T-cell (primary cell): ENCODE data around the gene PTCD1. TPM values are rescaled to one million over a fixed set of nuclear protein-coding genes. Genes with fewer than 3 reads are reported as not detected.

Experiments used
- ATAC-seq, 4 experiments: fragments of 200-7000 bp in 3 of 4; fragments of 150-1000 bp in 1 of 4; cut with Tn5 transposase; replicated peaks in 1 of 4; 1 replicate in 3 of 4; 2 replicates in 1 of 4; pipeline ENCODE4 v1.10.0; 2021; ENCODE audit warnings: moderate library complexity in 3 of 4, mild to moderate bottlenecking in 2 of 4, moderate number of reproducible peaks in 1 of 4
- CTCF ChIA-PET, 2 donors: fragments of 300-600 bp; sonication (Branson Sonifier 250); formaldehyde crosslinking; loops; one replicate each; lab custom pipeline; 2022; ENCODE audit warnings: antibody characterized with exemption in 2 of 2; lab: Charles Lee
- POLR2A ChIA-PET, 2 donors: fragments of 300-600 bp; sonication (Branson Sonifier 250); formaldehyde crosslinking; loops; one replicate each; lab custom pipeline; 2022; ENCODE audit warnings: antibody characterized with exemption in 2 of 2; lab: Charles Lee
- DNase-seq, 35 experiments: peaks; one replicate each; pipeline versions ENCODE4 v3.0.0 to v3.0.0-alpha.2; 2013 to 2023
- H3K27ac ChIP-seq: one replicate; pipeline ENCODE4 v1.5.1; 2013; ENCODE audit warnings: low read length
- H3K27me3 ChIP-seq, 2 experiments: replicated peaks in 1 of 2; 1 replicate in 1 of 2; 2 replicates in 1 of 2; pipeline versions ENCODE4 v1.6.1 to v1.7.0; 2013; ENCODE audit warnings: low read length in 1 of 2, mixed read lengths in 1 of 2; ENCODE audit not compliant: control insufficient read depth in 2 of 2, insufficient read depth in 2 of 2; ENCODE audit errors: extremely low read depth in 1 of 2
- H3K36me3 ChIP-seq, 2 donors: 1 replicate in 1 of 2; 2 replicates in 1 of 2; pipeline versions ENCODE4 v1.6.1 to v1.7.0; 2013; ENCODE audit warnings: low read length in 1 of 2; ENCODE audit not compliant: control insufficient read depth in 2 of 2, insufficient read depth in 1 of 2; ENCODE audit errors: extremely low read depth in 1 of 2
- H3K4me1 ChIP-seq, 2 experiments: 1 replicate in 1 of 2; 2 replicates in 1 of 2; pipeline versions ENCODE4 v1.6.1 to v1.7.0; 2013; ENCODE audit warnings: low read length in 2 of 2, mixed read lengths in 1 of 2; ENCODE audit not compliant: insufficient read depth in 2 of 2, control insufficient read depth in 1 of 2; ENCODE audit errors: extremely low read depth in 1 of 2
- H3K4me3 ChIP-seq, 2 donors: 1 replicate in 1 of 2; 2 replicates in 1 of 2; pipeline versions ENCODE4 v1.5.1 to v1.7.0; 2013; ENCODE audit warnings: mild to moderate bottlenecking in 2 of 2, low read length in 1 of 2, moderate library complexity in 1 of 2; ENCODE audit not compliant: control insufficient read depth in 1 of 2; ENCODE audit errors: extremely low read depth in 1 of 2
- H3K9me3 ChIP-seq: 2 replicates; pipeline ENCODE4 v1.7.0; 2013
- H3K27ac Mint-ChIP-seq, 2 donors: one replicate each; pipeline ENCODE4 v1.8.0; 2020 to 2021; ENCODE audit warnings: mild to moderate bottlenecking in 2 of 2, mixed read lengths in 2 of 2
- H3K27me3 Mint-ChIP-seq, 2 donors: one replicate each; pipeline ENCODE4 v1.8.0; 2021 to 2022; ENCODE audit warnings: mixed read lengths in 2 of 2
- H3K36me3 Mint-ChIP-seq: one replicate; pipeline ENCODE4 v1.8.0; 2021; ENCODE audit warnings: mixed read lengths
- H3K4me1 Mint-ChIP-seq, 3 donors: one replicate each; pipeline ENCODE4 v1.8.0; 2020 to 2022; ENCODE audit warnings: mixed read lengths in 3 of 3, mild to moderate bottlenecking in 1 of 3
- H3K4me3 Mint-ChIP-seq, 3 donors: one replicate each; pipeline ENCODE4 v1.8.0; 2020 to 2022; ENCODE audit warnings: mild to moderate bottlenecking in 3 of 3, mixed read lengths in 3 of 3, moderate library complexity in 3 of 3
- H3K9me3 Mint-ChIP-seq, 3 donors: one replicate each; pipeline ENCODE4 v1.8.0; 2020 to 2022; ENCODE audit warnings: mixed read lengths in 3 of 3
- WGBS: methylation state at CpG from one replicate; pipeline ENCODE4 v1.1.5; 2013; ENCODE audit warnings: missing lambda C conversion rate; ENCODE audit not compliant: insufficient coverage; 5-methylcytosine and 5-hydroxymethylcytosine counted together
- total RNA-seq, 35 experiments: library from RNA in 6 of 35; stranded (reverse) in 6 of 35; fragments of 120-200 nt in 1 of 35; gene quantifications; one replicate each; pipeline versions ENCODE4 v1.2.1 to v1.2.4 and lab custom pipeline; 2013 to 2026

Gene PTCD1
- total RNA-seq, 5 donors from 2014 or later (not counting 1 experiment from before 2014, with no cell fraction given): 5.4 to 11.6 (median 10.5) TPM

DNA sequence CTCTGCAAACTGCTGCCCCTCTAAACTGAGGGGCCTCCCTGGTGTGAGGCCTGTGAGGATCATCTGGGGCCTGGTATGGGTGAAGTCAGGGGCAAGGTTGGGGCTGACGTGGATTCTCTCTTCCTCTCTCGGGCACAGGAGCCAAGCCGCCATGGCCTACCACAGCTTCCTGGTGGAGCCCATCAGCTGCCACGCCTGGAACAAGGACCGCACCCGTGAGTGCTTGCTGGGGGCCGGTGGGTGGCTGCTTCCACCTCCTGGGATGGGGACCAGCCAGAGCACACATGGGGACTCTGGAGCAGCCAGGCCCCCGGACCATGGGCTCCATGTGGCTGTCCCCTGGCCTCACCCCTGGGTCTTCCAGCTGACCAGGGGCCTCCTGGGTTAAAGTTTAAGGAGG is 53.0 kb downstream of the PTCD1 start:
- H3K4me3 Mint-ChIP-seq: no peak overlapping the region

DNA sequence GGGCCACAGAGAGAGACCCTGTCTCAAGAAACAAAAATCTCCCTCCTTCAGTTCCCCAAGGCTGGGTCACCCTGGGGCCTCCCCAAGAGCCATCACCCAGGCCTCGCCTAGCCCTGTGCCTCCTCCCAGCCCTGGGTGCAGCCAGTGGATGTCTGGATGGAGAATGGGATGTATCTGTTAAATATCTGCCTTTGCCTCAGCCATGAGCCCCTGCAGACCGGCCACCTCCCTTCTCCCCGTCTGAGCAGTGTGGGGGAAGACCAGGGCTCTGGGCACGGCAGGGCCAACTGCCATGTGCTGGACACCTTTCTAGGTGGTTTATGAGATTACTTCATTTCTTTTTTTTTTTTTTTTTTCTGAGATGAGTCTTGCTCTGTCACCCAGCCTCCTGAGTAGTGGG is 54.1 kb downstream of the PTCD1 start:
- peak overlapping the region; percentile 11 for H3K27ac ChIP-seq
- Mint-ChIP-seq H3K27me3 (no peaks in the 10 kb centered on the region), H3K27ac (peak overlapping the region in 1 of 2 donors; percentile 59), H3K36me3 (peaks cover 14% of the 10 kb centered on the region), H3K9me3 (no peaks in the 10 kb centered on the region), H3K4me1 (peaks cover 36 to 47% (median 40%) of the 10 kb centered on the region in 3 donors), H3K4me3 (no peak overlapping the region)
- no peak overlapping the region for H3K4me3 ChIP-seq
- no peaks in the 10 kb centered on the region for H3K9me3 ChIP-seq
- WGBS: no CpG with 5 or more reads among the region's 4 CpGs
- no peak for DNase-seq
- POLR2A ChIA-PET: interaction anchor here in 1 of 2 donors (0.6 kb wide), 2 partner anchors 22 to 24 kb away, joined by 3 to 6 read pairs; no protein-coding TSS in a partner anchor
- CTCF ChIA-PET: no interaction called here
- H3K4me1 ChIP-seq: peaks cover 15 to 69% of the 10 kb centered on the region in 2 experiments
- H3K36me3 ChIP-seq: peaks cover 25 to 59% of the 10 kb centered on the region in 2 donors
- ATAC-seq: no peak
- H3K27me3 ChIP-seq: no peaks in the 10 kb centered on the region

More for the DNA sequence above, 53.0 kb downstream of the PTCD1 start:
- POLR2A ChIA-PET: no interaction called here
- peak overlapping the region; percentile 56 for H3K27ac ChIP-seq
- H3K4me1 ChIP-seq: peaks cover 8 to 59% of the 10 kb centered on the region in 2 experiments
- no peaks in the 10 kb centered on the region for H3K9me3 ChIP-seq
- ATAC-seq (no peak), DNase-seq (peak in 1 of 35 experiments; percentile 23)
- H3K27me3 ChIP-seq: no peaks in the 10 kb centered on the region
- Mint-ChIP-seq H3K36me3 (peaks cover 14% of the 10 kb centered on the region), H3K4me1 (peaks cover 26 to 37% (median 29%) of the 10 kb centered on the region in 3 donors), H3K9me3 (no peaks in the 10 kb centered on the region), H3K27me3 (no peaks in the 10 kb centered on the region), H3K27ac (peak overlapping the region; percentile 28 to 36)
- peaks cover 26 to 70% of the 10 kb centered on the region in 2 donors for H3K36me3 ChIP-seq
- CTCF ChIA-PET: interaction anchor here in 1 of 2 donors (0.8 kb wide), 1 partner anchor 33 kb away, joined by 5 read pairs; no protein-coding TSS in a partner anchor
- 76% methylated on average over 7 of the region's 8 CpGs for WGBS
- H3K4me3 ChIP-seq: no peak overlapping the region

DNA sequence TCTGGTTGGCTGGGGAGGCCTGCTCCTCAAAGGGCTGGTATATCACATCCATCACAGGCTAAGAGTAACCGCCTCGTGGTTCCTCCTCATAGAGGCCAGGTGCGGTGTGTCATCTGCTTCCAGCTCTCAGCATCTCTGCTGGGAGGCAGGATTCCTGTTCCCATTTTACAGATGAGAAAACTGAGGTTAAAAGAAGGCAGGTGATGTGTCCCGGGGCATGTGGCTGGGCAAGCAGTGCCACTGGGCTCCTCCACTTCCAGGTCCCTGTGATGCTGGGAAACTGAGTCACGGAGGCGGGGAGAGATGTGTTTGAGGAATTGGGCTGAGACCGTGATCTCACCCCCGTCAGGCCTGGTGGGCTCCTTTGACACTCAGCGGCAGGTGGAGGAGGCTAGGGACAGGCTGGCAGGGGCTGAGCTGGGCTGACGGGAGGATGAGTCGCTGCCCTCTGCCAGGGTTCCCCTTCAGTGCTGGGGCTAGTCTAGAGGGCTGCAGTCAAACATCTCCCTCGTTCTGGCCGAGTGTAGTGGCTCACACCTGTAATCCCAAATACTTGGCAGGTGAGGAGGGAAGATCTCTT is 54.7 kb downstream of the PTCD1 start:
- H3K36me3 Mint-ChIP-seq: peaks cover 15% of the 10 kb centered on the region
- H3K9me3 Mint-ChIP-seq: no peaks in the 10 kb centered on the region
- no peaks in the 10 kb centered on the region for H3K27me3 Mint-ChIP-seq
- POLR2A ChIA-PET: interaction anchor here in 1 of 2 donors (0.6 kb wide), 2 partner anchors 8 to 24 kb away, joined by 3 to 6 read pairs; no protein-coding TSS in a partner anchor
- peaks cover 43 to 54% (median 46%) of the 10 kb centered on the region in 3 donors for H3K4me1 Mint-ChIP-seq
- H3K4me1 ChIP-seq: peaks cover 21 to 76% of the 10 kb centered on the region in 2 experiments
- H3K27ac ChIP-seq: peak overlapping the region; percentile 11
- H3K27me3 ChIP-seq: no peaks in the 10 kb centered on the region
- 100% methylated on average over 2 of the region's 13 CpGs for whole genome bisulfite sequencing
- no peaks in the 10 kb centered on the region for H3K9me3 ChIP-seq
- no peak overlapping the region for H3K4me3 ChIP-seq
- peak overlapping the region; percentile 59 to 88 for H3K27ac Mint-ChIP-seq
- no peak for ATAC-seq
- no peak overlapping the region for H3K4me3 Mint-ChIP-seq
- CTCF ChIA-PET: no interaction called here
- H3K36me3 ChIP-seq: peaks cover 21 to 54% of the 10 kb centered on the region in 2 donors
- no peak for DNase-seq

DNA sequence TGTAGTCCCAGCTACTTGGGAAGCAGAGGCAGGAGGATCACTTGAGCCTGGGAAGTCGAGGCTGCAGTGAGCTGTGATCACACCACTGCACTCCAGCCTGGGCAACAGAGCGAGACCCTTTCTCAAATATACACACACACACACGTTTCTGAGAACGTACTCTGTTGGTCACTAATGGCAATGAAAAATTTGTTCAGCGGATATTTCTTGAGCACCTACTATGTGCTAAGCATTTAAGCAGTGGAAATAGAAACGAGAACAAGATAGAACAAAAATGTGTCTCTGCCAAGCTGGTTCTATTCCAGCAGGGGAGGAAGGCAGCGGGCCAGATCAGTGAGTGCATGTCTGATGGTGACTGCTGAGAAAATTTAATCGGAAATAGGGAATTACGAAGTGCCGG is 55.4 kb downstream of the PTCD1 start:
- no peaks in the 10 kb centered on the region for H3K27me3 ChIP-seq
- H3K27ac ChIP-seq: no peak overlapping the region
- Mint-ChIP-seq H3K9me3 (no peaks in the 10 kb centered on the region), H3K36me3 (peaks cover 15% of the 10 kb centered on the region), H3K27ac (peak overlapping the region; percentile 59 to 88), H3K27me3 (no peaks in the 10 kb centered on the region), H3K4me1 (peaks cover 44 to 57% (median 48%) of the 10 kb centered on the region in 3 donors), H3K4me3 (no peak overlapping the region)
- H3K4me3 ChIP-seq: no peak overlapping the region
- ATAC-seq (no peak), DNase-seq (no peak)
- ChIA-PET POLR2A (interaction anchor here in 1 of 2 donors (0.6 kb wide), 1 partner anchor 8 kb away, joined by 3 read pairs; no protein-coding TSS in a partner anchor), CTCF (interaction anchor here in 1 of 2 donors (0.7 kb wide), 1 partner anchor 34 kb away, joined by 3 read pairs; no protein-coding TSS in a partner anchor)
- H3K9me3 ChIP-seq: no peaks in the 10 kb centered on the region
- 97% methylated on average over 7 of the region's 10 CpGs for WGBS
- H3K4me1 ChIP-seq: peaks cover 21 to 81% of the 10 kb centered on the region in 2 experiments
- peaks cover 18 to 50% of the 10 kb centered on the region in 2 donors for H3K36me3 ChIP-seq

DNA sequence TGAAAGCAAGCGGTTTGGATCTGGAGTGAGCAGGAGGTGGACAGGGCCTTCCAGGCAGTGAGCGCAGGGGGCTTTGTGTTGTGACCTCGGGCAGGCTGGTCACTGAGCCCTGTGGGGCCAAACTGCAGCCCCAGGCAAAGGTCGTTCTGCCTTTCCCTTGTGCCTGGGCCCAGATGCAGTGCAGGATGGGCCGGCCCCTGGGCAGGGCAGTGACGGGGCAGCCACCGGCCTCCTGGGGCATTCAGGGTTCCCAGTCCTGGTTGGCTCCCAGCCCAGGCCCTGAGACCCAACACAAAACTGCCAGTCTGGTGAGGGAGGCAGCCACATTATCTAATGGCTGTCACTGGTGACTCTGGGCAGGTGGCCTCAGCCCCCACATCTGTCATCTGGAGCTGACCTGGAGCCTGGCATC is 56.9 kb downstream of the PTCD1 start:
- ChIA-PET CTCF (no interaction called here), POLR2A (no interaction called here)
- Histone ChIP-seq H3K36me3 (peaks cover 14 to 50% of the 10 kb centered on the region in 2 donors), H3K4me3 (no peak overlapping the region), H3K9me3 (no peaks in the 10 kb centered on the region), H3K4me1 (peaks cover 23 to 94% of the 10 kb centered on the region in 2 experiments), H3K27ac (peak overlapping the region; percentile 99), H3K27me3 (no peaks in the 10 kb centered on the region)
- Mint-ChIP-seq H3K27ac (peak overlapping the region; percentile 93 to 95), H3K4me3 (peak overlapping the region; percentile 68 to 78 (median 72)), H3K27me3 (no peaks in the 10 kb centered on the region), H3K36me3 (peaks cover 17% of the 10 kb centered on the region), H3K4me1 (peaks cover 54 to 69% (median 57%) of the 10 kb centered on the region in 3 donors), H3K9me3 (no peaks in the 10 kb centered on the region)
- DNase-seq: no peak
- ATAC-seq: no peak
- WGBS: 84% methylated on average over 7 of the region's 7 CpGs

DNA sequence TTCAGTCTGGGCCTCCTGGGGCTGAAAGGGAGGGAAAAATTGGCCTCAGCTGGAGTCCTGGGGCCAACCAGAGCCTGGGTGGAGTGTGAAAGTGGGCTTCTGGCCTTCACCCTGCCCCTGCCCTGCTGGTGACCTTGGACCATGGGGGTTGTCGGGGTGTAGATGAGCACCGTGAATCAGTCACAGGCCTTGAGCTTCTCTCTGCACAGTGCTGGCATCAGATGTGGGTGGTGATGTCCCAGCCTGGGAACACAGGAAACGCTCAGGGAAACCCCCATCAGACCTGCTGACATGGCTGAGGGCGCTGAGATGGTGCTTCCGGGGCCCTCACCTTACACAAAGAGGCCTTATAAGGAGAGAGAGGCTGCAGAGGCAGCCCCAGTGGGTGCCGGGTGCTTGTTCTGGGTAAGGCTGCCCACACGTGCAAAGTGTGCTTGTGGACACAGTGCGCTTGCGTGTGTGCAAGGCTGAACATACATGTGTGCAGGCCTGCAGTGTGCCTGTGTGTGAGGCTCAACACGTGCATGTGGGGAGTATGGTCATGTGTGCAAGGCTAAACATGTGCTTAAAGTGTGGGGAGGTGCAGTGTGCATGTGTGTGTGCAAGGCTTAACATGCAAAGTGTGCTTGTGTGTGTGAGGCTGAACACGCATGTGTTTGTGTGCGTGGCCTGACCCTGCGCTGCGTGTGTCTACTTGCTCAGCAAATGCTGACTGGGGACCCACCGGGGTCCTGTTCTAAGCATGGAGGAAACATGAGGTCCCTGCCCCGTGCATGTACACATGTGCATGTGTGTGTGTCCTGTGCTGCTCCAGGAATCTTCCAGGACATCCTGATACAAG is 57.6 kb downstream of the PTCD1 start:
- H3K27ac Mint-ChIP-seq: peak overlapping the region; percentile 93 to 95
- peak overlapping the region; percentile 68 to 78 (median 72) for H3K4me3 Mint-ChIP-seq
- H3K36me3 ChIP-seq: peaks cover 10 to 44% of the 10 kb centered on the region in 2 donors
- ATAC-seq (peak; percentile 87 to 97 (median 96)), DNase-seq (peak; percentile 67 to 98 (median 92))
- peaks cover 17% of the 10 kb centered on the region for H3K36me3 Mint-ChIP-seq
- CTCF ChIA-PET: interaction anchor here in 1 of 2 donors (0.8 to 1.2 kb wide), 2 partner anchors 12 to 28 kb away, joined by 3 to 4 read pairs; partner anchors contain the start of genes BUD31 and PDAP1
- H3K27ac ChIP-seq: peak overlapping the region; percentile 99
- H3K4me1 Mint-ChIP-seq: peaks cover 60 to 73% (median 62%) of the 10 kb centered on the region in 3 donors
- 22% methylated on average over 14 of the region's 16 CpGs for WGBS
- peak overlapping the region; percentile 39 to 40 for H3K4me3 ChIP-seq
- no peaks in the 10 kb centered on the region for H3K9me3 Mint-ChIP-seq
- POLR2A ChIA-PET: interaction anchor here (0.5 to 1.0 kb wide), 4 partner anchors 12 to 51 kb away, joined by 3 to 7 read pairs (median 4); partner anchors contain the start of genes BUD31 (in 1 of the 2) and PDAP1 (in 1 of the 2)
- H3K4me1 ChIP-seq: peaks cover 25 to 96% of the 10 kb centered on the region in 2 experiments
- H3K27me3 ChIP-seq: no peaks in the 10 kb centered on the region
- no peaks in the 10 kb centered on the region for H3K27me3 Mint-ChIP-seq
- H3K9me3 ChIP-seq: no peaks in the 10 kb centered on the region
